C1 segment of cervical spinal cord (tissue), 14 donors: ENCODE data around the gene SERBP1.
A peak's percentile ranks its signal among the peaks of the same experiment; 100 is the strongest.
"Not testable (repeated sequence)": the region's sequence is repeated elsewhere in the genome, so short reads cannot be mapped to it uniquely, and the experiment has no call there.

Experiments used
- DNase-seq, 14 donors: peaks; one replicate each; lab custom pipeline; 2025; lab: John Stamatoyannopoulos, UW

SERBP1 gene

DNA sequence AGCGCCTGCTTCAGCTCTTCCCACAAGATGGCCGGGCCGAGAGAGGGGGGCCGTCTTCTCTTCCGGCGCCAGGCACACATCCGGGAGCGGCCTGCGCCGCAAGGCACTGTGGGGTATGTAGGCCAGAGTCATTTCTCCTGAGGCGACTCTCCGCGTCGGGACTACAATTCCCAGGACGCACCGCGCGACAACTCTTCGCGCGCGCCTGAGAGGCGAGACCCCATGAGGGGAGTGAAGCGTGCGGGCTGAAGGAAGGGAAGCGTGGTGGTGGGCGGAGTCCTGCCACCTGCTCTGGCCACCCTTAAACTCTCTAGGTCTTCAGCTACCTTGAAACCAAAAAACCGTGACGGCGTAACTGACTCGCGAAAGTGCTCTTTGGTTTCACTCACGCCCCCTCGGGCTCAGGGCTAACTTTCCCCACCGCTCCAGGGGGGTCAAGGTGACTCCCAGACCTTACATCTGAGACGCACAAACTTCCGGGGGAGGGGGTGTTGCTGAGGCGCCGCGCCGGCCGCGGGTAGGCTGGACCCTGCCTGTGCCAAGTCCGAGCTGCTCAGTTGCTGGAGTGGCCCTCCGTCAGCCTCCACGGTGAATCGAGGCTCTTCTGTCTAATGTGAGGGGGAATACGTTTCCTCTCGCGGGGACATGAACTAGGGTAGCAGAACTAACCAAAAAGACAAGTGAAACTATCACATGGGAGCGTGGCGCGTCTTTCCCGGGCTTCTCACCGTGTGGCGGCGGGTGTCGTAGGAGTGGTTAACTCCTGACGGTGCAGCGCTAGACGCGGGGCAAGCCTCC is at the start of gene SERBP1:
SERBP1 (minus strand) TSS at position 45 of the 798 bp plus-strand sequence. CDS start 102 bp downstream, outside the sequence.
- peak; percentile 61 to 96 (median 92) for DNase-seq

DNA sequence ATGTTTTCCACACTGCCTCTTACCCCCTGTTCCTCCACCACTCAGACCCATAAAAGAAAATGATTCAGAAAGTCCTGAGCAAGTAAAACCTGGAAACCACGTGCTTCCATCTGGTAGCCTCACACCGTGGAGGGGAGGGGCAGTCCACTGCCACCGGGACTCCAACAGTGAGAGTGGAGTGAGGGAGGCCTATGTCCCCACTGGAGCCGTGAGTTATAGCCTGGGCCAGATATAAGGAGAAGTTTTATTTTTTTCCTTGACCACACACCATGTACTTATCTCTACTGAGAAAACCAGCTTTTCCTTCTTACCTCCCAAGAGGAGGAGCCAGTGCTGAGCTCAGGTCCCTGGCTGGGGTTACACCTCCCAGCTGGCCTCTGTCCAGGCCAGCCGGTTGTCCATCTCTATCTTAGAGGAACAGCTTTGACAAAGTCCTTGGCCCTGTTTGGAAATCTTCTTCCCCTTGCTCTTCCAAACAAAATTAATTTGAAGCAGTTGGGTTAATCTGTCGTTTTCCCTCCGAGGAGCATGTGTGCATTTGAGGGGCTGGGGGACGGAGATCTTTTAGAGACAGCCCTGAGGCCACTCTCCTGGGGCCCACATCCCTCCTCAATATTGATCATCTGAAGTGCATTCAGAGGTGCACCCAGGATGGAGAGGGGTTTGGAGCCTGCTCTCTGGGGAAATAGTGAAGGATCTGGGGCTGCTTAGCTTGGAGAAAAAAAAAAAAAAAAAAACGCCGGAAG is 49.1 kb upstream of the SERBP1 start:
- peak in 1 of 14 donors; percentile 45 for DNase-seq

DNA sequence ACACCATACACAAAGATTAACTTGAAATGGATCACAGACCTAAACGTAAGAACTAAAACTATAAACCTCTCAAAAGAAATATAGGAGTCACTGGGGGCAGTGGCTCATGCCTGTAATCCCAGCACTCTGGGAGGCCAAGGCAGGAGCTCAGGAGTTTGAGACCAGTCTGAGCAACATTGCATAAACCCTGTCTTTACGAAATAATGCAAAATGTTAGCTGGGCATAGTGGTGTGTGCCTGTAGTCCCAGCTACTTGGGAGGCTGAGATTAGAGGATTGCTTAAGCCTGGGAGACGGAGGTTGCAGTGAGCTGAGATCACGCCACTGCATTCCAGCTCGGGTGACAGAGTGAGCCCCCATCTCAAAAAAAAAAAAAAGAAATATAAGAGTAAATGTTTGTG is 46.7 kb upstream of the SERBP1 start:
- DNase-seq = no peak

DNA sequence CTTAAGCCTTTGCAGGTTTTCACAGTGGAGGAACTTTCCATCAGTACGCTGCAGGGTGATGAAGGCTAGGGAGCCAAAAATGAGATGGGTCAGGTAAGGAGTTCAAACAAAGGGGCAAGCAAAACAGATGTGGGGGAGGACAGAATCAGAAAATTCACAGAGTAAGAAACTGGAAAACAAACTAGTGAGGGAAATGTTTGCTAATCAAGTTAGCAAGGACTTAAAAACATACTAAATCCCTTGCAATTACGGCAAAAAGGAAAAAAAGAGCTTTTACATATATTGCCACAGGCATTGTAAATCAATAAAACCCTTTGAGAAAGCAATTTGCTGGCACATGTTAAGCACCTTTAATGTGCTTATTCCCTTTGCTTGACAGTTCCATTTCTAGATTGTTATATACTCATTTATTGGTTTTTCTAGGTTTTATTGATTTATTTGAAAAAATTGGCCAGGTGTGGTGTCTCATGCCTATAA is 45.8 kb upstream of the SERBP1 start:
- DNase-seq = no peak

DNA sequence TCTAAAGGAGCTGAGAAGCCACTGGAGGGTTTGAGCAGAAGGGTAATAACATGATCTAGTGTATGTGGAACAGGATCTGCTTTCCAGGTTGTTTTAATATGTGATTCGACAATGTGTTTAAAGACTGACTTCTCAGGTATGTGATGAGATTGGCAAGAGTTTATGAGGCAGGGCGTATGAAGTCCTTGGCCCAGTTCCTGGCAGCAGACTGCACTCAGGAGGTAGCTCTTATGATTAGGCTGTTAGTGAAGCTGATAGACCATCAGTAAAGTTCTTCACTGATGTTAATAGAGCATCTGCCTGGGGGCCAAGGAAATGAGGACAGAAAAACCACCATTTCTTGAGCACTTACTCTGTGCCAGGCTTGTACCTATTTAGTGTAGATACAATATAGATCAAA is 41.9 kb upstream of the SERBP1 start:
- DNase-seq = no peak

DNA sequence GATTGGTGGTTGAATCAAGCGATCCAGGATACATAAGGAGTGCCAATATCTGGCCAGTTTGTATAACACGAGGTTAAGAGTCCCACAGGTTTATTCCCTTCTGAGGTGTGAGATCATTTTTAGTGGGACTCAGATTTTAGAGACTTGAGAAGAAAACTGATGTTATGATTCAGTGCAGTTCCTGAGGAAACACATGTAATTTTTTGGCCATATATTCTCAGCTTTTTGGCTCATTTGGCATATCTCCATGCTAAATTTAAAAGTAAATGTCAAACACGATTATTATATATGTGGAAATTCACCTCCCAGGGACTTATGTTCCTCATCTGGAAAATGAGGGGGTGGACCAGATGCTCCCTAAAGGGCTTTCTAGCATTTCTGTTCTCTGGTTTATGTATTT is 39.2 kb upstream of the SERBP1 start:
- no peak for DNase-seq

DNA sequence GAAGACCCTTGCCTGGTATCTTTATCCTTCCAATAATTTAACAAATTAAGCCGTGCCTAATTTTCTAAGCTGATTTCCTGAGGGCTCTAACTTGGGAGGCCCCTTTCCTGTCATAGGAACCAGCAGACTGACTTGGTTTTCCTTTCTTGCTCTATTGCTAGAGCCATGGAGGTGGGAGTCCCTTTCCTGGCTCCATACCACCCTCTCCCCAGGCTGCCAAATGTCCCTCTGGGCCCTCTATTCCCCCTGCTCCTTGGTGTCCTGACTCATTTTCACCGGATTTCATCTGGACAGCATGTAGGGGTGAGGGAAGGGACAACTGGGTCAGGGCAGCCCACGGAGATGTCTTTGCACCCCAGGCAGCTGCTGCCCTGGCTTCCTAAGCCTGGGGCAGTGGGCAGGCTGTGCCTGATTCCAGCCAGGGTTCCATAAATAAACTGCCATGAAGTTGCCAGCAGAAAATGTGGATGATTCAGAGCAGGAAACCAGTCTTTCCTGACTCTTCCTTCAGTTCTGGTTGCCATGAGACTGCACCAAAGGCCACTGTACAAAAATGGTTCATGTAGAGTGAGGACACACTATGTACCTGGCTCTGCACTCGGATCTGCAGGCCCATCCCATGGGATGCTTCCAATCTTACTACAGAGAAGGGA is 38.0 kb upstream of the SERBP1 start:
- DNase-seq = no peak

DNA sequence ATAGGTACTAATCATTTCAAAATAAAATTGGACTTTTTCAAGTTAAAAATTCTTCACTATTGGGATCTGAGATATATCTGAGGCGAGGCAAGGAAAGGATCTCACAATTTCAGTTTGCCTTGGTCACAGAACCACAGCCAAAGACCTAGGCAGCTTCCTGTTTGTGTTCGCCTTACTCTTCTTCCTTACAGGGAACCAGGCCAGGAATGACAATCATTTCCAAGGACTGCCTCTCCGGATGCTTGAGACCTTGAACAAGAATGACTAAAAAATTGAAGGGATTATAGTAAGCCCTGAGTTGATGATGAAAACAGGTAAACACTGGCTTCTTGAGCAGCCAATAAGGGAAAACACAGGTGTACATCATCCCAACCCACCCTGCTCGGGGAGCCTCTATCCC is 35.2 kb upstream of the SERBP1 start:
- DNase-seq = no peak

DNA sequence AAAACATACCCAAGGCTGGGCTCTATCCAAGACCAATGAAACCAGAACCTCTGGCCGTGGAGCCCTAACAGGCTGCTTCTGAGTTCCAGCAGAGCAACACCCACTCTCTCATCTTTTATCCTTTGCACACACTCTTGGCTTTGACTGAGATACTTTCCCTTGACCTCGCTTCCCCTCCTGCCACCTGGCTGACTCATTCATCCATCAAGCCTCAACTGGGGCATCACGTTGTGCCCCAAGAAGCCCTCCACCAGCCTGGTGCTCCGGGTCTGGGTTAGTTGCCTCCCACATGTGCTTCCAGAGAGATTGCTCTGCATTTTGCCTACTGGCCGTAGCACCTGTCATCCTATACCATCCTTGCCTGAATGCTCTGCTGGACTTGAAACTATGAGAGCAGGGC is 34.5 kb upstream of the SERBP1 start:
- no peak for DNase-seq

DNA sequence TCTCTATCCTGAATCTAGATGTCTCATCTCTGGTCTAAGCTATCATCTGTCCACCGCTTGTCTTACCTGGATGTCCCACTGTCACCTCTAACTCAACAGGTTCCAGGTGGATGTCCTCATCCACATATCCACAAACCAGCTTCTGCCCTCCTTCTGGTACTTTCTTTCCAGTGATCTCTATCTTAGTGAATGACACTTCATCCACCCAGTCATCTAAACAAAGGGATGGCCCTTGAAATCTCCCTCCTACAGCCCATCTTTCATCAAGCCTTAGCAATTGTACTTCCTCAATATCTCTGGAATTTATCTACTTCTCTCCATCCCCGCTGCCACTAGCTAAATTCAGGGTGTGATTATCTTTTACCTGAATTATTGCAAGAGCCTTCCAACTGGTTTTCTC is 33.9 kb upstream of the SERBP1 start:
- no peak for DNase-seq

DNA sequence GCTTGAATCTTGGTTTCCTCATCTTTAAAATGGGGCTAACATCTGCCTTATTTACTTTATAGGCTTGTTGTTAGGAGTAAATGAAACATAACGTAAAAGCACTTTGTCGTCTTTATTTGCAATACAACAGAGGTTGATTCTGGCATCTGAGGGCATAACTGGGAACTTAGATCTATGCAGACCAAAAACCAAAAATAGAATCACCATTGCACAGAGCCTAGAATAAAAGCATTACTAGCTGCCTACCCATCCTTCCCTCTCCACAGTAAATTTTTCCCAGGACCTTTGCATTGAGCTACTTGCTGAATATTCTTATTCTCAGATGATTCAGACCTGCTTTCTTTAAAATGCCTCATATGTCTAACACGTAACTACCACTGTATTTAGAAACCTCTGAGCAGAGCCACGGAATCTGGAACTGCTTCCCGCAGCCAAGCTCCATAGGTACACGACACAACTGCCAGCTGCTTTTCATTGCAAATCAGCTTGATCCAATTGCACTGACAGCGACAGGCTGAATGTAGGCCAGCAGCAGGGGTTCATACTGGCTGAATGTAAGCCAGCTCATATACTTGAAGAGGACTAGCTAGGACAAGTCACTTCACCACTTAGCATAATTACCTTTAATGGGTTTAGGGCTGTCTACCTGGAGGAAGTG is 33.2 kb upstream of the SERBP1 start:
- DNase-seq = no peak

DNA sequence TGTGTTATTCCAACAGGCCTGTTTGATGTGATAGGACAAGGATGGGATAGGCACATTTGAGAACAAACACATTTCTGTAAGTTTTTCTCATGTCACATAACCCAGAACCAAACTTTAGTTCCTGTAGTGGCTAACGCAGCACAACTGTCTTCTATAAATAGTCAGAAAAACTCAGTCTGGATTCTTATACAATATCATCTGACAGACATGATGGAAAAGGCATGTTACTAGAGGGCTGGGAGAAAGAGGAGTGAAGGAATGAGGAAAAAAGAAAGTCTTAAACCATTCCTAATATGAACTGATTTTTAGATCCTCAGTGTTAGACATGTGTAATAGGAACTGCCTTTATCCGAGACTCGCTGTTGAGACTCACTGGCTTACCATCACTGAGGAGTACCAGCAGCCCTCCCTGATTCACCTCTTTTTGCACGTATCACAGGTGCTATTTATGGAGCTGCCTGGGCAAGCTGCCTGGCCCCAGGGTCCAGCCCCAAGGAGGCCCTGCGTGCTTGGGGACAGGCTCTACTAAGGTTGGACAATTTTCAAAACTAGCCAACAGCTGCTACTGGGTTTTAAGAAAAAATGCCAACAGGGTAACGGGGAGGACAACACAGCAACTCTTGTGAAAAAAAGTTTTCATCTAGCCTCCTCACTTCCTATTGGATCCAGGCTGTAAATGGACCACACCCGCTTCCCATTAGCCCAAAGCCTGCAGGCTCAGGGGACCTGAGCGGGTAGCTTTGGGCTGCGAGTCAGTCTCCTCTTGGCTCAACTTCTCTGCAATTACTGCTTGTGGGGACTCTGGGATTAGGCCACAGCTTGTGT is 30.7 kb upstream of the SERBP1 start:
- peak in 1 of 14 donors; percentile 7 for DNase-seq

DNA sequence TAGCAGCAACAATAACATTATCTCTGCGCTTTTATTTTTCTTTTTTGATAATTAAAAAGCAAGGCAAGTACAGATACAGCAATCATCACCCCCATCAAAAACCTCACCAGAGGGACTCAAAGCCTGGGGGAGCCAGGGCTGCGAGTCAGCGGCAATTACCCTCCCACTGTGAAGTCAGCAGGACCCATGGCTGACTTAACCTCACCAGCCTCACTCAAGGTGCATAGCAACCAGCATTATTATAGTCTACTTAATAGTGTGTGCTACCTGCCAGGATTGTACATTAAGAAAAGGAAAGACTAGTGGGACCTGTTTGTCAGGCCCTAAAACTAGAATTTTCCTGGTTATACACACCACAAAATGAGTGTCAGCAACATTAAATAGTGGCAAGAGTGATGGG is 28.9 kb upstream of the SERBP1 start:
- DNase-seq = no peak

DNA sequence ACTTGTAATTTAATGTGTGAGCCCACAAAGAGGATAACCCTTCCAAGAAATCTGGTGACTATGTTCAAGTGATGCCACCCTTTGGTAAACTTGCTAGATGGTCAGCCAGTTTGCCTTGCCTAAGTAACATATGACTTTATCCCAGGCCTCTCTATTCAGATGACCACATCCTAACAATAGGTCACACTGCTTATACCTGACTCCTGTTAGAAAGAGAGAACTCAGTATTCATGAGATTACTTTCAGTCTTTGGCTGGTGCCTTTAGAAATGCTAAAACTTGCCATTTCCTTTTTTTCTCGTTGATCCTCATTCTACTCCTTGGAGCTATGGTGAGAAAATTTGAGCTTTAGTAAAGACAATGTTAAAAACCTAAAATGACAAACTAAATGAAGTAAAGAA is 28.5 kb upstream of the SERBP1 start:
- DNase-seq = no peak

DNA sequence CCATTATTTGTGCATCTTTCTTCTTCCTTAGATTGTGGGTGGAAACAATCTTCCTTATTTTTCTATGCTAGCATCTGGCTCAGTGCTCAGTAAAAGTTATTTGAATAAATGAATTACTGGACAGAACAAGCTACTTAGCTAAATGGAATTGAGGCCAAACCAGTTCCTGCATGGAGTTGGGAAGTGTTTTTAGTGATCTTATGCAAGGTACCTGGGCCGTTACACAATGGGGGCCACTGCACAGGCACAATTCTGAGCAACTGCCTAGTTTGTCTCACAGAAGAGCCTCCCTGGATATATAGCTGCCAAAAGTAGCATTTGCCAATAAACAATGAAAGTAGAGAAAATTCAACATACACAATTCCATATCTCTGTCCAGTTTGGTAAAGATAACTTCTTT is 27.0 kb upstream of the SERBP1 start:
- no peak for DNase-seq

DNA sequence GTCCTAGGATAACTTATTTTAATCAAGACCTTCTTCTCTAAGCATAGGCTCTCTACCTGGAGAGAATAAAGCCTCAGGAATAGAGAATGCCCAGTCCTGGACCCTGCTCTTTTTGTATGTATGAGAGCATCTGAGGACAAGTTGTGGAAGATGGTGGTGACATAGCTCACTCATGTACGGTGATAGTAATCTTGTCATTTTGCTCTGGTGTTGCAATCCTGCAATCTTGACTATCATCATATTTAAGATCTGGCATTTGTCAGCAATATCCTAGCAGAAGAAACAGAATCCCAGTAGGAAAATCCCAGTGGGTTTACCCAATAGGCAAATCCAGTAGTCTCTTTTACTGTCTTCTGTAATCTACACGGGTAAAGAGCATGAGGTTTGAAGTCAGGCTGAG is 21.6 kb upstream of the SERBP1 start:
- DNase-seq = no peak

DNA sequence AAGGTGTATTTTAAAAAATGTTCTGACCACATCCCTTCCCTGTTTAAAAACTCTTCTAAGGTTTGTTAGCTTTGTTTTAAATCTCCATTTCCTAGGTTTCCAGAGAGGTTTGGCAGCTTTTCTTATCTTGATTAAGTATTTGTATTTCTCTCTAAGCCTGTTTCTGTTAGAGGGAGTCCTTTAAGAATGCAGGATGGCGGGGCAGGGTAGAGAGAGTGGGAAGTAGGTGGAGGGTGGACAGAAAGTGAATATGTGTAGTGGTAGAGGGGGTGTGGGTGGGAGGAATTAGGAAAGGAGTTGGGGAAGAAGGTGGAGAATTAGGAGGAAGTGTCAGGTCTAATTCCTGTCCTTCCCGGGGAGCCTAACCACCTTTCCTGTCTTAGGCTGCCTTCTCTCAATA is 21.2 kb upstream of the SERBP1 start:
- no peak for DNase-seq

DNA sequence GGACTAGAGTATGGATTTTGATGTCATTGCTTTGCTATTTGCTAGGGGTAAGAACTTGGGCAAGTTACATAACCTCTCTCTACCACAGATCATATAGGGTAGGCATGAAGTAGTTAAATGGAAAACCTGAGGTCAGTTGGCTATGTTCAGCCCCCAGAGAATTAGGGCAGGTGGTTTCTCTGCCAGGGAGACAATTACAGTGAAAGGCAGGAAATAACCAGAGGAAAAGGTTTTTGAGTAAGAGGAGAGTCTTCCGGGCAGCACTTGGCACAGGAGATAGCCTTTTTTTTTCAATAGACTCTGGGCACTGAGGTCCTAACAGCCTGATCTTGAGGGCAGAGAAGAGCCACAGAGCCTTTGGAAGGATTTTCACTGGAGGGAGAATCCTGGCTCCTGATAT is 16.7 kb upstream of the SERBP1 start:
- DNase-seq = peak in 1 of 14 donors; percentile 34

DNA sequence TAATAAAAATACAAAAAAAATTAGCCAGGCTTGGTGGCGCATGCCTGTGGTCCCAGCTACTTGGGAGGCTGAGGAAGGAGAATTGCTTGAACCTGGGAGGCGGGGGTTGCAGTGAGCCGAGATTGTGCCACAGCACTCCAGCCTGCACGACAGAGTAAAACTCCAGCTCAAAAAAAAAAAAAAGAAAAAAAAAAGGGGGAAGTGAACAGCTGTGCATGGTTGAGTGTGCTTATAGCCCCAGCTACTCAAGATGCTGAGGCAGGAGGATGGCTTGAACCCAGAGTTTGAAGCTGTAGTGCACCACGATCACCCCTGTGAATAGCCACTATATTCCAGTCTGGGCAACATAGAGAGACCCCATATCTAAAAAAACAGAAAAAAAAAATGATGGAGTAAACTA is 15.8 kb upstream of the SERBP1 start:
- not testable (repeated sequence) for DNase-seq

DNA sequence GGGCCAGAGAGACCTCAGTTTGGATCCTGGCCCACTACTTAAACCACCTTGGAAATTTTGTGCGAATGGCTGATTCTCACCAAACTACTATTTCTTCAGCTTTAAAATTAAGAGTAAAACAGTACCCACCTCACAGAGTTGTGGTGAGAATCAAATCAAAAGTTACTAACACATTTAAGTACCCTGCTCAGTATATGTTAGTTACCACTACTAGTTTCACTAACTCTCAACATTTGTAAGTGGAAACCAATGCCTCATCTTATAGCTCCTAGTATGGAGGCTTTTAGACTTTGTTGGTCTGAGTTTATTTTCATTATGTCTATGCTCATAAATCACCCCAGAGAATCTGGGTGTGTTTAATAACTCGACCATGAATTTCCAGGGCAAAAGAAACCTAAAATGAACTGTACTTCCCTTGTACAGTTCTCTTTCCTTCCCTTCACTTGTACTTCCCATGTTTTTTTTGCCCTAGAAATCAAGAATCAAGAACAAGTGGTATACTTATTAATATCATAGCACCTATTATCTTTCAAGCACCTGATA is 11.6 kb upstream of the SERBP1 start:
- DNase-seq = no peak

DNA sequence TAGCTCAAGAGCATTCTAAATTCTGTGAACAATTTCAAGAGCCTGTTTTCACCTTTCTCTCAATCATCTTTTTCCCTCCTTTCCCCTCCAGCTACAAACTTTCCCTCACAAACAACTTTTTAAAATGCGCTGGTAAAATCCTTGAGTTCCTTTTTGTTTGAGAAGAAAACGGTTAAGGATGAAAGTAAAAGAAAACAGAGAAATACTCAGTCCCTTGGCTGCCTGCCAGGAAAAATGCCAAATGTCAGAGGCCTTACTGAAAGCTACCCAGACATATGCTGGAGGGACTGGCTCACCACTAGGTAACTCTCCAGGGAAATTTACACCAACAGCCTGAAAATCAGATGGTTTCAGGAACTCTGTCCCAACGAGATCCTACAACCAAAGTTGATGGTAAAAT is 11.0 kb upstream of the SERBP1 start:
- DNase-seq = peak in 3 of 14 donors; percentile 5 to 13 (median 5)
